ENCODE measurements around the gene COL4A6.

Gene COL4A6

DNA sequence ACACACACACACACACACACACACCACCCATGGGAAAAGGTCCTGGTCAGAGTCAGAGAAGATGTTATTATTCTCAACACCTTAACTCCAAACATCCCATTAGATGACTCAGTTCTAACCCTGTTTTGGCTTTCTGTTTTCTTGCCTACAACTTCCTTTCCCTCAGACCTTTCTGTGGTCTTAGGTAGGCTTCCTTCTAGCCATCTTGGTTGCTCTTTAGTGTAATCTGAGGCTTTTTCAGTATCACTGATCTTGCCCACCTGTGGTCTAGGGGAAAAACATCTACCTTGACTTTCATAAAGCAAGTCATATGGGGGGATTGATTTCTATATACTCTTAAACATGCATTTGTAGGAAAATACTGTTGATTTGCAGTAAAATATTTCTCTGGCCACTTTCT lies 289.7 kb downstream of the COL4A6 start:
- no peak for DNase-seq

DNA sequence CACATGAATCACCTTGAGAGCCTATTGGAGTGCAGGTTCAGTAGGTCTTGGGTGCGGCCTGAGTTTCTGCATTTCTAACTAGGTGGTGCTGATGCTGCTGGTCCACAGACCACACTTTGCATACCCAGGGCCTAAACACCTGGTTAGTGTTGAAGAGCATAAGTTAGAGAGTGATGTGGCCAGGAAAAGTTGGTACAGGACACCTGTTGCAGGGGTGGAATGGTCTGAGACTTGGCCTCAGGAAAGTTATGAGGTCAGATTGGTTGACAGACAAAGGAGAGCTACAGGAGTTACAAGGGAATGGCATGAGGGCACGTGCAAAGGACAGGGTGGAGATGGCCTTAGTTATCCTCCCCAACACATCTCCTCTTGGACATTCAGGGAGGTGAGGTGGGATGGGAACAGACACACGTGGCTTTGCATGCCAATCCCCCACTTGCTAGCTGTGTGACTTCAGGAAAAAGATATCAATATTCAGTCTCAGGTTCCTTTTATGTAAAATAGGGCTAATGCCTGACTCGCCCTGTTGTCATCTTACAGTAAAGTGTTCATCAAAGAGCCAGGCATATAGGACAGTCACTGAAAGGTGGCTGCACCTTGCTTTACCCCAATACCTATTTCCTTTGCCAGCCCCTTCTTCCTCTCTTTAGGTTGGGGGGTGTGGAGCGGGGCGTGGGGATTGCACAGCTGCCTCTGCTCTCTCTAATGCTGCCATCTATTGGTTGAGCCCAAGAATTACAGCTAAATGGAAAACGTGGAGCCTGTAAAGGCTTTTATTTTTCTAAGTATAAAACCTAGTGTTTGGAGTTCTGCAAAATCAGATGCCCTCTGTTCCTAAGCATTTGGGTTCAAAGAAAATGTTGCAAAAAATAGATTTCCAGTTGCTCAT lies 299.2 kb downstream of the COL4A6 start:
- DNase-seq: no peak

DNA sequence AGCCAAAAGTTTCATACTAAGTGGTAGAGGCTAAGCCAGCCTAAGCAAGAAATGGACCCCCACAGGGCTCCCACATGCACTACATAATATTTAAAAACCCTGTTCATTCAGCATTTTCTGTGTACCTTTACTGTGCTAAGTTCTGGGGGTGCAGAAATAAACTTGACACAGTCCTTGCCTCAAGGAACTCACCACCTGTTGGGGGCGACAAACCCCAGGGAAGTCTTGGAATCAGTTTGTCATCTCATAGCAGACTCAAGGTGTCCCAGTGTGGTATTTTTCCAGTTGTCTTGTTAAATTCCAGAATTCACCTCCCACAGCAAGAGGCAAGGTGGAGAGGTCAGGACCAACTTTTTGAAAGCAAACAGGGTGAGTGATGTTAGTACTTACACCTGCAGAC lies 303.5 kb downstream of the COL4A6 start:
- DNase-seq: no peak

DNA sequence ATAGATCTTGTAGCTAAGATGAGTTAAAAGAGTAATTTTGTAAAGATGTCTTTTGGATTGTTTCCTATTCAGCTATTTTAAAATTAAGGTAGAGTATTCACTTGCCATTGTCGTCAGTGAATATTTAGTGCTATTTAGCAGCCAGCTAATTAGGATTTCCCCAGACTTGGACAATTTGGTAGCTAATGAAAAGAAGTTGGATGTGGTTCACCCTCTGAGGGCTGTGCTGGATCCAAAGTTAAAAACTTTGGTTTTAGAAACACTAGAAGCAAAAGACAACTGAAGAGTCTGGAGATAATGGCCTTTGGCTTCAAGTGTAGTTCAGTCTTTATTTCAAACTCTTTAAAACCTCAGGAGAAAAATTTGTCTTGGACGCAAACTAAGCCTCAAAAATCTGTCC lies 305.3 kb downstream of the COL4A6 start:
- DNase-seq: no peak

DNA sequence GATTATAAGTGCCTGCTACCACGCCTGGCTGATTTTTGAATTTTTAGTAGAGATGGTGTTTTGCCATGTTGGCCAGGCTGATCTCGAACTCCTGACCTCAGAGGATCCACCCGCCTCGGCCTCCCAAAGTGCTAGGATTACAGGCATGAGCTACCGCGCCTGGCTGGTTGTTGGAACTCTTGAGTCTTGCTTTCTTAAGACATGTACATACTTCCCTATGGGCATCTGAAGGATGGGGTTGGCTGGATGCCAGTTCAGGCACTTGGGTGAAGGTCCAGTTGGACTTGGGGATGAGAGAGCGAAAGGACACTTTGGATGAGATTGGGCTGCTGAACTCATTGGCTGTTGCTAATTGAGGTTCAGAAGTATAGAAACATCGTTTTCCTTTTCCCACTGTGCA lies 306.2 kb downstream of the COL4A6 start:
- no peak for DNase-seq

DNA sequence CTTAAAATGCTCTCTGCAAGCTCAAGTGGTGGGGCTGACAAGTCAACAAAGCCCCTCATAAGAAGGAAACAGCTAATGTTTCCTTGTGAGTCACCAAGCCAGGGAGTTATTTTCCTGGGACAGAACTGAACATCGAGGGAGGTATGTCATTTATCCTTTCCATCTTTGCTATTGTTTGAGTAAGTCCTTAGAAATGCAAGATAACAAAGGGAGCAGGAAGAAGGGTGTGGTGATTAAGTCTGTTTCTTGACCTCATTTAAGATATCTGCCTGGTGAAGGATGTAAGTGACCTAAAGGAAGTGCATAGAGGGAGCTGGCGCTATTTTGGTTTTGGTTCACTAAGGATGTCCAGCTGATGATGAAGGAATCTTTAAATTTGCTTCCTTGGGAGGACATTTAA lies 306.8 kb downstream of the COL4A6 start:
- DNase-seq: no peak

DNA sequence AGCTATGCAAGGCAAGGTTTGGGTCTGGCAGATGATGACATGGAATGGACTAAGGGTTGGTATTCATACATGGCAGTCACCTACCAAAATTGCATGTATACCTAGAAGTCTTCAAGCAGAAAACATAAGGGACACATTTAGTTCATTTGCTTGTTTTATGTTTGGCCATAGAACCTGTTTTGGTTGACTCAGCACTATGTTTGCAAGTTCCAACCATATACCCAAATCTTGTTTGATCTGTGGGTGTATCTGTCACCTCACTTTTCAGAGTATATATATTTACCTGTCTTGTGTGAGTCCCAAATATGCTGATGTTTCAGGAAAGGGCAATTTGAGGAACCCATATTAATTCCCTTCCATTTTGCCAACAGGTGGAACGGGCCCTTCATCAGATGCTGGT lies 307.3 kb downstream of the COL4A6 start:
- DNase-seq: no peak

DNA sequence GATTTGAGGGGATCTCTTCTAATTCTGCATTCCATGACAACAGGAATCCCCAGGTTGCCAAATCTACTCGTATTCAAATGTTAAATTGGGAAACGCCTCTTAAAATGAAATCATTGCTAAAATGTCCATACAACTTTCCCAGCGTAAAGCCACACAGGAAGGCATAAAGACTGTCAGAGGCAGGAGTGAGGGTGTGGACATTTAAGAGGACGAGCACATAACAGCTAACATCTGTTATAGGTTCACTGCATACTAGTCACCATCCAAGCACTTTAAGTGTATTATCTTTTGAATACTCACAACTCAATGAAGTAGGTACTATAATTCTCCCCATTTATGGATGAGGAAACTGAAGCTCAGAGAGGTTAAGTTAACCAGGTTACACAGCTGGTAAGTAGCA lies 311.1 kb downstream of the COL4A6 start:
- no peak for DNase-seq

DNA sequence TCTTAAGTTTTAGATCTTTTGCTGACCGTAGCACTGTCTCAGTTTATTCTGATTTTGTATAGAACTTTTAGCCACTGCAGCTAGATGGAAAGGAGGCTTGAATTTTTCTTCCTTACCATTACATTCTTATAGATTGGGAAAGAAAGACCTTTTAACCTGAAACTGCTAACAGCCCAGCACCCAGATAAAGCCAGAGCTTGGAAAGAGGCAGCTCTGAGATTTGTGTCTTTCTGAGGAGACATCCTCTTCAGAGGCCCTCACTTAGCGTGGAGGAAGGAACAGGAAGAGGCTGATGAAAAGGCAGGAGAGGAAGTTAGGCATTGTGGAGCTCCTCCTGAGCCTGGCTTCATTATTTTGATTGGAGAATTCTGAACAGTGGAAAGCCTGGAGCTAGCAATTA lies 311.6 kb downstream of the COL4A6 start:
- no peak for DNase-seq

DNA sequence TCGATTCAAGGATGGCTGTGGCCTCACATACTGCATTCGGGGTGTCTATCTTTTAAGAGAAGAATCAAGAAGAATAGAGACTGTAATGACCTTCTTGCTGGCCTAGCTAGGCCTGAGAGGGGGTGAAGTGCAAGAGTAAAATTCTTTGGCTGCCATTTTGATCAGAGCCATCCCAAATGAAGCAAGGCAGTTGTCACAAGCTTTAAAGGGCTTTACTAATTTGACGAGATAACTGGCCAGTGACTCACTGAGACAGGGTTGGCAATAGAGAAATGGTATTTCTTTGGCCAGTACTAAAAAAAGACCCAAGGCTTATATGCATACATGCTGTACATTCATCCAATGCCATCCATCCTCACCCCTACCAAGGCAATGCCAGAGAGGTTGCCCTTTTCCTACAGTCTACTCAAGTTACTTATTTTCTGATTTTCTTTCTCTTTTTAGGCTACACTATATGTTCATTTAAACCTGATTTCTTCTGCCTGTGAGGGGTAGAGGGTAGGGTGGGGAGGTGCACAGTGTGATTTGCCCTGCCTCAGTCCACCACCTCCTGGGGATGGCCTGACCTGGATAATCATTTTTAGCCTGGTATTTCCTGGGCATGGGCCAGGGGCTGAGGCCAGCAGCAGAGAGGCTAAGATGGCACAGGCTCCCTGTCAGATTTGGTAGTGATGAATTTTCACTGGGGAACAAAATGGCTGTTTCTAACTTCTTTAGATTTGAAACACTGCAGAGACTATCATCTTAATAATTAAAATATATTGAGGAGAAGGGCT lies 314.4 kb downstream of the COL4A6 start:
- no peak for DNase-seq

DNA sequence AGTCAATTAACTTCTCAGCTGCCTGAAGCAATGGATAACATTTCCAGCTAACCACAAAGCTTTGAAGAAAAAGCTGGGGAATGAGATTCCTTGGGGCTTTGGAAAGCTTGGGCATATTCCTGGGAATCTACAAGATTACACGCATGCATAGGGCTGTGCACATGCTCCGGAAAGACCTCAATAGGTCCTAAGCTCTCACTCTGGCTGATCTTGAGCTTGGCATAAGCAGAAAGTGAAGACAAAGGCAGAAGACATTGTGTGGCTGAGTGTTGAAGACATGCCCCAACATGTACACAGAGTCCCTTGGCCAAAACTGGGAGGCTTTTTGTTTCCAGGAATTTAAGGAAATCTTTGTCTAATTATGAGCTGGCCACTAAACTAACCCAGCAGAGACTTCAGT lies 315.5 kb downstream of the COL4A6 start:
- no peak for DNase-seq

DNA sequence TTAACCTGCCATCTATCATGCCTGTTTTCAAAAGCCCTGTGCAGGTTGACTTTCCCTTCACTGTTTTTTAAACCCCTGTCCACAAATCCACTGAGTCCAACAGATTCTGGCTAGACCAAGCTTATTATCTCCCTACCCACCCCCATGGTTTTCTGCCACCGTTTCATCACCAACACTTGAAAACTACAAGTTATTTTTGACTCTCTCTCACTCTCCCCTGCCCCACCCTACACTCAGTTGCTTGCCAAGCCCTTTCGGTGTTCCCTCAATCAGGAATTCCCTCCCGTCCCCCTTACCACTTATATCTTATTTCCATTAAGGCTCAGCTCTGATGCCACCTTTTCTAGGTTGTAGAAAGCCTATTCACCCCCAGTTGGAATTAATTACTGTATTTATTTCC lies 316.9 kb downstream of the COL4A6 start:
- DNase-seq: no peak

DNA sequence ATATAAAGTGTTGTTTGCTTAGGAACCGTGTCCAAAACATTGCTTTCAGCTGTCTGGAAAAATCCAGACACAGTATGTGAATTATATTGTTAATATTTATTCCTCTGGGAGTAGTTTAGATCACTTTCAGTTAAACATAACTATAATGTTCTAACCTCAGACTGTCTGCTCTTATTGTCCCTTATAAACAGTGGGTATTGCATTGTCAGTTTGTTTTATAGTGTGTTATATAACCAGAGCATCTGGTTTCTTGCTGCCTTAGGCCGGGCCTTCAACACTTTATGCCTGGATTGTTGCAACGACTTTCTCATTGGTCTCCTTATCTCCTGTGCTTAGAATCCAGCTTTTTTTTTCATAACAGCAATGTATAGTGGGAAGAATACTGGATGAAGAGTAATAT lies 320.2 kb downstream of the COL4A6 start:
- DNase-seq: no peak

DNA sequence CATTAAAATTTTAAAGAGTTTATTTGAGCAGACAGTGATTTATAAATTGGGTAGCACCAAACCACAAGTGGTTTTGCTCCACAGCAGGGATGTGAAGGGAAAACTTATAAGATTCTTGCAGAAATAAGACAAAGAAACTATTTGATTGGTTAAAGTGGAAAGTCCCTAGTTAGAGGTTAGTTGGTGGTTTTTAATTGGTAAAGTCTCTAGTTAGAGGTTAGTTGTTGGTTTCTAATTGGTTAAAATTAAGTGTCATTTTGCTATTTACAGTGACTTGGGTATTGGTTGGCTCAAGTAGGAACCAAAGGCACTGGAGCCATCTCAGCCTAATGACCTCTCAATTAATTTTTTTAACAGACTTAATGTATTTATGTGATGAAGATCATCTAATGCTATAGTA lies 323.7 kb downstream of the COL4A6 start:
- DNase-seq: no peak

Measured in NCI-H1048 (cell line).